ENCODE results near the gene CXorf65. TPM values are rescaled to one million over a fixed set of nuclear protein-coding genes. Genes with fewer than 3 reads are reported as not detected.

Gene CXorf65
- total and polyA plus RNA-seq, 2 donors from 2014 or later: 3.0 TPM; not detected in 1

DNA sequence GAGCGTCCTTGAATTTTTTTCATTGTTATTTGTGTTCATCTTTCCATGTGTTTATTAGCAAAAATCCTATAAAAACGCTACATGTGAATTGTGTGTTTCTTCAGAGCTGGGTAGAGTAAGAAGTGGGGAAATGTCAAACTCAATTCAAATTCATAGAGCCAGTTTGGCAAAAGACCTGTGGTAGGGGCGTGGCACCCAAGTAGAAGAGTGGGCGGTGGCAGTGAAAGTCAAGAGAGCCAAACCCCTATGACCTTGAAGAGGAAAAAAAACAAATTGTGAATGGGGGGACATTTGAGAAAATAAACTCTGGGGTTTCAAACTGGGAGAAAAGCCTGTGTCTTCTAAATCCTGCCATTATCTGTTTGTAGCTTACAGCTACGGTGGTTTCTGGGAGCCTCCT is 15.3 kb downstream of the CXorf65 start:
- no peak for FAIRE-seq
- no peak for DNase-seq
- no peaks in the 10 kb centered on the region for H3K27me3 ChIP-seq (ENCODE audit: control insufficient read depth, insufficient read depth, low read length)
- intact Hi-C loops (cut with DNase I): no loop called here
- H3K4me1 ChIP-seq (ENCODE audit: control insufficient read depth in 2 of 3, insufficient read depth in 2 of 3, low read depth in 1 of 3, low read length in 3 of 3): no peaks in the 10 kb centered on the region
- H3K9ac ChIP-seq (ENCODE audit: low read length in 3 of 3): no peak overlapping the region
- TF ChIP-seq, protein P1, sequence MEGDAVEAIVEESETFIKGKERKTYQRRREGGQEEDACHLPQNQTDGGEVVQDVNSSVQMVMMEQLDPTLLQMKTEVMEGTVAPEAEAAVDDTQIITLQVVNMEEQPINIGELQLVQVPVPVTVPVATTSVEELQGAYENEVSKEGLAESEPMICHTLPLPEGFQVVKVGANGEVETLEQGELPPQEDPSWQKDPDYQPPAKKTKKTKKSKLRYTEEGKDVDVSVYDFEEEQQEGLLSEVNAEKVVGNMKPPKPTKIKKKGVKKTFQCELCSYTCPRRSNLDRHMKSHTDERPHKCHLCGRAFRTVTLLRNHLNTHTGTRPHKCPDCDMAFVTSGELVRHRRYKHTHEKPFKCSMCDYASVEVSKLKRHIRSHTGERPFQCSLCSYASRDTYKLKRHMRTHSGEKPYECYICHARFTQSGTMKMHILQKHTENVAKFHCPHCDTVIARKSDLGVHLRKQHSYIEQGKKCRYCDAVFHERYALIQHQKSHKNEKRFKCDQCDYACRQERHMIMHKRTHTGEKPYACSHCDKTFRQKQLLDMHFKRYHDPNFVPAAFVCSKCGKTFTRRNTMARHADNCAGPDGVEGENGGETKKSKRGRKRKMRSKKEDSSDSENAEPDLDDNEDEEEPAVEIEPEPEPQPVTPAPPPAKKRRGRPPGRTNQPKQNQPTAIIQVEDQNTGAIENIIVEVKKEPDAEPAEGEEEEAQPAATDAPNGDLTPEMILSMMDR (IDR thresholded peaks at IDR 0.05; ENCODE audit: borderline replicate concordance, extremely low read depth, insufficient read depth): no peak
- H3K4me3 ChIP-seq (ENCODE audit: low read length in 3 of 3): no peak overlapping the region
- no peaks in the 10 kb centered on the region for H3K9me3 ChIP-seq (ENCODE audit: control insufficient read depth in 2 of 3, insufficient read depth in 1 of 3, low read length in 3 of 3)
- no peak overlapping the region for H3K27ac ChIP-seq (ENCODE audit: low read depth in 2 of 2, low read length in 2 of 2)
- H3K36me3 ChIP-seq (ENCODE audit: control insufficient read depth in 2 of 3, insufficient read depth in 3 of 3, low read length in 3 of 3): no peaks in the 10 kb centered on the region

DNA sequence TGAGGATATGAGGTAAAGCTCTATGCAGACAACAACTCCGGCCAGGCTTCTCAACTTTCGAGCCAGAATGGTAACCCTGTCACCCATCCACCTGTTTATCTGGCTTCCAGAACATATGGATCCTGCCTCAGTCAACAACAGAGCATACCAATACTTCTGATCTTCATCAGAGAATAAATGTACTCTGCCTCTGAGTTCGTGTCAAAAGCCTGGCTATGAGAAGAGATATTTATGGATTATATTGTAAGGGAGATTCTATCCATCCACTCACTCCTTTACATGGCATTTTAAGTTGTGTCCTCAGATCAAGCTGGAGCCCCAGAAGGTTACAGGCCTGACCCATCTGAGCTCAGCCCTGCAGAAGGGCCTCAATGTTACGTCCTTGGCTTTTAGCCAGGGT is 20.6 kb downstream of the CXorf65 start:
- FAIRE-seq: no peak
- Histone ChIP-seq H3K27me3 (ENCODE audit: control insufficient read depth, insufficient read depth, low read length) (no peaks in the 10 kb centered on the region), H3K4me3 (ENCODE audit: low read length in 3 of 3) (no peak overlapping the region), H3K36me3 (ENCODE audit: control insufficient read depth in 2 of 3, insufficient read depth in 3 of 3, low read length in 3 of 3) (no peaks in the 10 kb centered on the region), H3K9me3 (ENCODE audit: control insufficient read depth in 2 of 3, insufficient read depth in 1 of 3, low read length in 3 of 3) (no peaks in the 10 kb centered on the region), H3K27ac (ENCODE audit: low read depth in 2 of 2, low read length in 2 of 2) (no peak overlapping the region), H3K4me1 (ENCODE audit: control insufficient read depth in 2 of 3, insufficient read depth in 2 of 3, low read depth in 1 of 3, low read length in 3 of 3) (no peaks in the 10 kb centered on the region), H3K9ac (ENCODE audit: low read length in 3 of 3) (no peak overlapping the region)
- TF ChIP-seq, protein P1 (IDR thresholded peaks at IDR 0.05; ENCODE audit: borderline replicate concordance, extremely low read depth, insufficient read depth): no peak
- intact Hi-C loops (cut with DNase I): no loop called here
- peak in 1 of 5 donors; percentile 4 for DNase-seq

DNA sequence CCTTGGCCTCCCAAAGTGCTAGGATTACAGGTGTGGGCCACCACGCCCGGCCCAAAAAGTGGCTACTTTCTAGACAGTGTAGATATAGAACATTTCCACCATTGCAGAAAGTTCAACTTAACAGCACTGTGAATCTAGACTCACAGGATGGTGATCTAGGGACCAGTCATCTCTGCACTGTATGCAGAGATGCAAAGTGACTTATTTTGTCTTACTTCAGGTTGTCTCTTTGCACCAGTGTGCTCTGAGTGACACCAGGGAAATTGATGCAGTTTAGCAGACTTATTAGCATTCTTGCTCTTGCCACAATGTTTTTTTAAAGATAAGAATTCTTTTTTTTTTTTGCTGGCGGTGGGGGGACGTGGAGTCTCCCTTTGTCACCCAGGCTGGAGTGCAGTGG is 23.7 kb downstream of the CXorf65 start:
- FAIRE-seq: no peak

More for the DNA sequence above, 23.7 kb downstream of the CXorf65 start:
- Histone ChIP-seq H3K9ac (ENCODE audit: low read length in 3 of 3) (no peak overlapping the region), H3K4me3 (ENCODE audit: low read length in 3 of 3) (no peak overlapping the region), H3K36me3 (ENCODE audit: control insufficient read depth in 2 of 3, insufficient read depth in 3 of 3, low read length in 3 of 3) (no peaks in the 10 kb centered on the region), H3K9me3 (ENCODE audit: control insufficient read depth in 2 of 3, insufficient read depth in 1 of 3, low read length in 3 of 3) (no peaks in the 10 kb centered on the region), H3K27ac (ENCODE audit: low read depth in 2 of 2, low read length in 2 of 2) (no peak overlapping the region), H3K27me3 (ENCODE audit: control insufficient read depth, insufficient read depth, low read length) (no peaks in the 10 kb centered on the region), H3K4me1 (ENCODE audit: control insufficient read depth in 2 of 3, insufficient read depth in 2 of 3, low read depth in 1 of 3, low read length in 3 of 3) (no peaks in the 10 kb centered on the region)
- intact Hi-C loops (cut with DNase I): no loop called here
- no peak for DNase-seq
- TF ChIP-seq, protein P1 (IDR thresholded peaks at IDR 0.05; ENCODE audit: borderline replicate concordance, extremely low read depth, insufficient read depth): no peak

All from kidney (tissue), 14 donors.